GM06990 (cell line): Measurements from ENCODE around the gene AZIN2.

Source experiments
- DNase-seq: peaks from one replicate; pipeline ENCODE4 v3.0.0-alpha.2; 2011; ENCODE audit not compliant: insufficient read length; ENCODE audit errors: extremely low read depth
- H3K27me3 ChIP-seq: replicated peaks from 2 replicates; pipeline ENCODE4 v1.6.0; 2011; ENCODE audit warnings: low read length; ENCODE audit not compliant: control insufficient read depth, insufficient read depth
- H3K36me3 ChIP-seq: 2 replicates; pipeline ENCODE4 v1.5.1; 2011; ENCODE audit warnings: low read length; ENCODE audit not compliant: control insufficient read depth, insufficient read depth
- H3K4me3 ChIP-seq: replicated peaks from 2 replicates; pipeline ENCODE4 v1.5.1; 2011; ENCODE audit warnings: low read depth, mild to moderate bottlenecking, control low read depth, low read length
- CTCF ChIP-seq: IDR thresholded peaks from 2 replicates; pipeline ENCODE4 v1.5.1; 2011; ENCODE audit warnings: low read length, control low read depth, mild to moderate bottlenecking, inconsistent platforms; ENCODE audit not compliant: insufficient read depth, poor library complexity, severe bottlenecking

AZIN2 gene

GRCh38 chr1:33080885-33081553 lies at the start of gene AZIN2:
Gene AZIN2, plus strand, starts transcription at chr1:33081153. Its CDS starts 1,097 bp downstream, at chr1:33082250.
- H3K36me3 ChIP-seq: no peaks in the 10 kb centered on the region
- no peaks in the 10 kb centered on the region for H3K27me3 ChIP-seq
- DNase-seq: peak; percentile 86
- no peak for TF ChIP-seq CTCF
- peak within 1 kb of the TSS; percentile 60 for H3K4me3 ChIP-seq

- H3K36me3 ChIP-seq: peaks cover 4% of the 10 kb centered on the region; the same call in 1 of the 2 replicates
- DNase-seq: no peak
Observed at GRCh38 chr1:33031506-33031905, 49.4 kb upstream of the AZIN2 start.

GRCh38 chr1:33032126-33032869 lies 48.7 kb upstream of the AZIN2 start:
- Histone ChIP-seq H3K36me3 (peaks cover 4% of the 10 kb centered on the region; the same call in 1 of the 2 replicates), H3K4me3 (no peak overlapping the region), H3K27me3 (no peaks in the 10 kb centered on the region)
- TF ChIP-seq CTCF: no peak
- no peak for DNase-seq

More at GRCh38 chr1:33031506-33031905, 49.4 kb upstream of the AZIN2 start:
- Histone ChIP-seq H3K27me3 (no peaks in the 10 kb centered on the region), H3K4me3 (no peak overlapping the region)
- TF ChIP-seq CTCF: no peak

GRCh38 chr1:33036051-33036525 lies 44.9 kb upstream of the AZIN2 start:
- Histone ChIP-seq H3K36me3 (no peaks in the 10 kb centered on the region), H3K27me3 (no peaks in the 10 kb centered on the region), H3K4me3 (peak overlapping the region; percentile 97)
- TF ChIP-seq CTCF: no peak
- DNase-seq: no peak

- Histone ChIP-seq H3K27me3 (no peaks in the 10 kb centered on the region), H3K4me3 (peak within 1 kb of the TSS; percentile 97), H3K36me3 (no peaks in the 10 kb centered on the region)
- no peak for TF ChIP-seq CTCF
- peak; percentile 99 for DNase-seq
Observed at GRCh38 chr1:33036526-33037503, 44.1 kb upstream of the AZIN2 start, which contains the start of gene AK2. Gene AK2, minus strand, starts transcription at chr1:33036883. Its CDS starts 55 bp downstream, at chr1:33036828.
